Erythroblast (primary cell): ENCODE measurements around the gene TEAD1.

Source experiments
- GATA1 ChIP-seq: IDR thresholded peaks from 2 replicates; pipeline ENCODE4 v1.6.1; 2011; ENCODE audit warnings: low read depth, mild to moderate bottlenecking, control low read depth, low read length, moderate library complexity
- POLR2A ChIP-seq: IDR thresholded peaks from 2 replicates; pipeline ENCODE4 v1.6.1; 2011; ENCODE audit warnings: mild to moderate bottlenecking, low read length

- TF ChIP-seq POLR2A, result no peak
- TF ChIP-seq GATA1, result no peak
These were observed 190.3 kb downstream of the TEAD1 start for GRCh38 chr11:12864316-12865156.
